B cell (primary cell): Measurements from ENCODE around the gene ZCCHC24. TPM values are rescaled to one million over a fixed set of nuclear protein-coding genes. Genes with fewer than 3 reads are reported as not detected.

Experiments used
- ATAC-seq: fragments of 200-7000 bp; cut with Tn5 transposase; one replicate; pipeline ENCODE4 v1.10.0; 2021; ENCODE audit warnings: low read depth, mild to moderate bottlenecking, moderate number of reproducible peaks, moderate library complexity
- CTCF ChIA-PET: fragments of 350-600 bp; sonication (Branson Sonifier 250); formaldehyde crosslinking; loops from one replicate; lab custom pipeline; 2021; ENCODE audit warnings: antibody characterized with exemption, inconsistent platforms; lab: Charles Lee
- POLR2A ChIA-PET: fragments of 350-600 bp; sonication (Branson Sonifier 250); formaldehyde crosslinking; loops from one replicate; lab custom pipeline; 2021; ENCODE audit warnings: antibody characterized with exemption; lab: Charles Lee
- DNase-seq: peaks from one replicate; pipeline ENCODE4 v3.0.0; 2013
- H2AFZ ChIP-seq: 2 replicates; pipeline ENCODE4 v1.6.1; 2012; ENCODE audit warnings: mild to moderate bottlenecking, low read depth, low read length; ENCODE audit not compliant: insufficient read depth, poor library complexity, severe bottlenecking
- H3K27ac ChIP-seq, 2 donors: 1 replicate in 1 of 2; 2 replicates in 1 of 2; pipeline ENCODE4 v1.5.1; 2012 to 2013; ENCODE audit warnings: low read length in 2 of 2, mild to moderate bottlenecking in 2 of 2, moderate library complexity in 1 of 2
- H3K27me3 ChIP-seq, 4 experiments: fragments of 200-600 bp in 1 of 4; sonication (generic) in 1 of 4; replicated peaks in 1 of 4; 1 replicate in 2 of 4; 2 replicates in 2 of 4; pipeline versions ENCODE4 v1.6.1 to v1.7.0; 2013 to 2016; ENCODE audit warnings: low read length in 3 of 4, mild to moderate bottlenecking in 2 of 4, mixed read lengths in 1 of 4, moderate library complexity in 1 of 4; ENCODE audit not compliant: insufficient read depth in 4 of 4, control insufficient read depth in 3 of 4; ENCODE audit errors: control extremely low read depth in 1 of 4
- H3K36me3 ChIP-seq, 2 experiments: replicated peaks in 1 of 2; 1 replicate in 1 of 2; 2 replicates in 1 of 2; pipeline versions ENCODE4 v1.6.1 to v1.7.1; 2013; ENCODE audit warnings: low read length in 1 of 2; ENCODE audit not compliant: insufficient read depth in 2 of 2, control insufficient read depth in 1 of 2; ENCODE audit errors: control extremely low read depth in 1 of 2, extremely low read depth in 1 of 2
- H3K4me1 ChIP-seq, 2 donors: fragments of 200-600 bp in 1 of 2; sonication (generic) in 1 of 2; 1 replicate in 1 of 2; 2 replicates in 1 of 2; pipeline versions ENCODE4 v1.5.1 to v1.6.1; 2013 to 2017; ENCODE audit warnings: low read length in 2 of 2; ENCODE audit not compliant: control insufficient read depth in 2 of 2, insufficient read depth in 2 of 2
- H3K4me2 ChIP-seq: replicated peaks from 2 replicates; pipeline ENCODE3; 2012; ENCODE audit warnings: mild to moderate bottlenecking, low read depth, low read length; ENCODE audit not compliant: poor library complexity, severe bottlenecking
- H3K4me3 ChIP-seq, 5 experiments: fragments of 200-600 bp in 1 of 5; sonication (generic) in 1 of 5; 1 replicate in 3 of 5; 2 replicates in 2 of 5; pipeline versions ENCODE4 v1.5.1 to v1.7.0; 2011 to 2016; ENCODE audit warnings: low read length in 4 of 5, mild to moderate bottlenecking in 4 of 5, low read depth in 2 of 5, control low read depth in 1 of 5, moderate library complexity in 1 of 5; ENCODE audit not compliant: insufficient read depth in 1 of 5; ENCODE audit errors: control extremely low read depth in 1 of 5, extremely low read depth in 1 of 5
- H3K79me2 ChIP-seq: fragments of 200-600 bp; sonication (generic); one replicate; pipeline ENCODE4 v1.6.0; 2016; ENCODE audit warnings: low read length; ENCODE audit not compliant: control insufficient read depth, insufficient read depth
- H3K9ac ChIP-seq: fragments of 200-600 bp; sonication (generic); 2 replicates; pipeline ENCODE4 v1.6.1; 2017; ENCODE audit warnings: mild to moderate bottlenecking, low read length, moderate library complexity
- H3K9me3 ChIP-seq, 3 donors: one replicate each; pipeline versions ENCODE4 v1.6.1 to v1.7.1; 2013; ENCODE audit warnings: low read length in 2 of 3; ENCODE audit not compliant: control insufficient read depth in 2 of 3, insufficient read depth in 1 of 3; ENCODE audit errors: control extremely low read depth in 1 of 3
- H4K20me1 ChIP-seq: 2 replicates; pipeline ENCODE4 v1.6.0; 2012; ENCODE audit warnings: mild to moderate bottlenecking, low read length; ENCODE audit not compliant: insufficient read depth, control insufficient read depth, poor library complexity, severe bottlenecking
- H3K27ac Mint-ChIP-seq: one replicate; pipeline ENCODE4 v1.8.0; 2021; ENCODE audit warnings: mixed read lengths
- H3K27me3 Mint-ChIP-seq: one replicate; pipeline ENCODE4 v1.8.0; 2021; ENCODE audit warnings: mixed read lengths
- H3K4me1 Mint-ChIP-seq: one replicate; pipeline ENCODE4 v1.8.0; 2021; ENCODE audit warnings: mixed read lengths
- H3K4me3 Mint-ChIP-seq: one replicate; pipeline ENCODE4 v1.8.0; 2021; ENCODE audit warnings: mixed read lengths
- H3K9me3 Mint-ChIP-seq: one replicate; pipeline ENCODE4 v1.8.0; 2022; ENCODE audit warnings: mixed read lengths; ENCODE audit not compliant: insufficient read depth
- EZH2 ChIP-seq: IDR thresholded peaks from 2 replicates; pipeline ENCODE4 v1.6.1; 2012; ENCODE audit warnings: borderline replicate concordance, low read depth, mild to moderate bottlenecking, moderate library complexity, low read length; ENCODE audit not compliant: insufficient read depth, poor library complexity, severe bottlenecking
- WGBS: methylation state at CpG from one replicate; pipeline ENCODE4 v1.1.5; 2013; ENCODE audit warnings: missing lambda C conversion rate; ENCODE audit not compliant: insufficient coverage; 5-methylcytosine and 5-hydroxymethylcytosine counted together
- intact Hi-C: fragments of 100-400 bp; cut with micrococcal nuclease; formaldehyde crosslinking; loops from one replicate; pipeline ENCODE4 v1.10.0; 2022
- polyA plus RNA-seq: library from polyadenylated mRNA; depleted of rRNA; stranded (reverse); fragments of >200 nt; gene quantifications from 2 replicates; pipeline ENCODE4 v1.2.3, GENCODE V29; 2012
- total RNA-seq, 2 donors: library from RNA; stranded (reverse); fragments of 120-200 nt in 1 of 2; gene quantifications; 1 replicate in 1 of 2; 2 replicates in 1 of 2; pipeline versions ENCODE4 v1.2.3 to v1.2.4, GENCODE V29; 2013 to 2022
- TF ChIP-seq, protein P1 (sequence below): fragments of 200-600 bp; IDR thresholded peaks from one replicate; pipeline ENCODE4 v1.8.0; 2022; ENCODE audit warnings: antibody characterized with exemption, mild to moderate bottlenecking

The ZCCHC24 gene
- total and polyA plus RNA-seq, 2 donors (not counting 1 experiment from before 2014, with no cell fraction given), result 0.34 to 2.3 TPM

DNA sequence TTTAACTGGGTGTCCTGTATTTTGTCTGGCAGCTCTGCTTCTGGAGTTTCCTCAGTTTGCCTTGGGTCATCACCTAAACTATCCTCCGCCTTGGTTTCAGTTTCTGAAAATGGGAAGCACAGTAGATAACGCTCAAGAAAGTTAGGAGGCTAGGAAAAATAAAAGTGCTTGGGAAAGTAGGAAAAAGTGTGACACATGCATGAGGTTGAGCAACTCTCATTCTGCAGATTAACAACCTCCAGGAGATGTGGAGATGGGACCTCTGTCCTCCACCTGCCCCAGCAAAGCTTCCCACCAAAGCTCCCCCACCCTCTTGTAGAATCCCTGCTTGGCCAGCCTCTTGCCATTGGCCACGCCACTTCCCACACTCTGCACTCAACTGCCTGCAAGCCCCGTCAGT, 13.1 kb upstream of the ZCCHC24 start:
- H3K4me3 Mint-ChIP-seq, result no peak overlapping the region
- ATAC-seq (no peak), DNase-seq (no peak)
- no peak overlapping the region for H3K4me3 ChIP-seq
- ChIA-PET CTCF (no interaction called here), POLR2A (no interaction called here)
- H3K27me3 Mint-ChIP-seq, result peaks cover 12% of the 10 kb centered on the region
- no peaks in the 10 kb centered on the region for H3K9me3 Mint-ChIP-seq
- no peaks in the 10 kb centered on the region for H3K4me1 ChIP-seq
- peaks cover 0 to 8% (median 6%) of the 10 kb centered on the region in 4 experiments for H3K27me3 ChIP-seq
- H3K4me1 Mint-ChIP-seq, result no peaks in the 10 kb centered on the region
- H3K27ac ChIP-seq, result no peak overlapping the region
- TF ChIP-seq, protein P1, sequence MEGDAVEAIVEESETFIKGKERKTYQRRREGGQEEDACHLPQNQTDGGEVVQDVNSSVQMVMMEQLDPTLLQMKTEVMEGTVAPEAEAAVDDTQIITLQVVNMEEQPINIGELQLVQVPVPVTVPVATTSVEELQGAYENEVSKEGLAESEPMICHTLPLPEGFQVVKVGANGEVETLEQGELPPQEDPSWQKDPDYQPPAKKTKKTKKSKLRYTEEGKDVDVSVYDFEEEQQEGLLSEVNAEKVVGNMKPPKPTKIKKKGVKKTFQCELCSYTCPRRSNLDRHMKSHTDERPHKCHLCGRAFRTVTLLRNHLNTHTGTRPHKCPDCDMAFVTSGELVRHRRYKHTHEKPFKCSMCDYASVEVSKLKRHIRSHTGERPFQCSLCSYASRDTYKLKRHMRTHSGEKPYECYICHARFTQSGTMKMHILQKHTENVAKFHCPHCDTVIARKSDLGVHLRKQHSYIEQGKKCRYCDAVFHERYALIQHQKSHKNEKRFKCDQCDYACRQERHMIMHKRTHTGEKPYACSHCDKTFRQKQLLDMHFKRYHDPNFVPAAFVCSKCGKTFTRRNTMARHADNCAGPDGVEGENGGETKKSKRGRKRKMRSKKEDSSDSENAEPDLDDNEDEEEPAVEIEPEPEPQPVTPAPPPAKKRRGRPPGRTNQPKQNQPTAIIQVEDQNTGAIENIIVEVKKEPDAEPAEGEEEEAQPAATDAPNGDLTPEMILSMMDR, result no peak
- no peak for TF ChIP-seq EZH2
- H3K36me3 ChIP-seq, result no peaks in the 10 kb centered on the region
- intact Hi-C loops, result no loop called here
- no peak overlapping the region for H3K4me2 ChIP-seq
- 86% methylated on average over 3 of the region's 4 CpGs for WGBS
- no peak overlapping the region for H3K27ac Mint-ChIP-seq
- no peaks in the 10 kb centered on the region for H3K79me2 ChIP-seq
- H4K20me1 ChIP-seq, result no peaks in the 10 kb centered on the region
- no peak overlapping the region for H3K9ac ChIP-seq
- H3K9me3 ChIP-seq, result no peaks in the 10 kb centered on the region
- H2AFZ ChIP-seq, result no peak overlapping the region

DNA sequence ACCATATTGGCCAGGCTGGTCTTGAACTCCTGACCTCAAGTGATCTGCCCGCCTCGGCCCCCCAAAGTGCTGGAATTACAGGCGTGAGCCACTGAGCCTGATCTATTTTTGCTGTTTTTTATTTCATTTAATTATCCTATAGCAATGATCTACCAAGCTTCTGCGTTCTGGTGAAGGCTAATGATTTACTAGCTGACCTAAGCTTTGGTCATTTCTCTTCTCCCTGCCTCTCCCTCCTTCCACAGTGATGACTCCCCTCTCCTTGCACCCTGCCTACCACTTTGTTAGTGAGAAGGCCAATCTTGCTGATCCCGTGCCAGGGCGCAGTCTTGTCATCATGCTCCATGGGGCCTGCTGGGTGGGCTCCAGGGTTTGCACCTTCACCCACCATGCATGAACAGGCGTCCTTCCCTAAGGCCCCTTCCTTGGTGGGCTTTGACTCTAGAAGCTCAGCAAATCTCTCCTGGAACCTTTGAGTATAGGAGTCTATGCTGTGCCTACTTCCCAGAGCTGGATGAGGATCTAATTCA, 11.9 kb upstream of the ZCCHC24 start:
- Histone ChIP-seq H2AFZ (no peak overlapping the region), H3K9ac (no peak overlapping the region), H3K27ac (no peak overlapping the region), H3K9me3 (no peaks in the 10 kb centered on the region), H3K27me3 (peaks cover 0 to 7% (median 2%) of the 10 kb centered on the region in 4 experiments), H3K4me2 (no peak overlapping the region), H3K79me2 (no peaks in the 10 kb centered on the region), H3K4me3 (no peak overlapping the region), H4K20me1 (no peaks in the 10 kb centered on the region), H3K4me1 (no peaks in the 10 kb centered on the region), H3K36me3 (no peaks in the 10 kb centered on the region)
- WGBS, result 93% methylated on average over 3 of the region's 7 CpGs
- DNase-seq (no peak), ATAC-seq (no peak)
- ChIA-PET CTCF (interaction anchor here (0.9 kb wide), 1 partner anchor 83 kb away, joined by 6 read pairs; no protein-coding TSS in a partner anchor), POLR2A (no interaction called here)
- Mint-ChIP-seq H3K9me3 (no peaks in the 10 kb centered on the region), H3K4me1 (no peaks in the 10 kb centered on the region), H3K27ac (no peak overlapping the region), H3K27me3 (peaks cover 12% of the 10 kb centered on the region), H3K4me3 (no peak overlapping the region)
- no peak for TF ChIP-seq EZH2
- TF ChIP-seq, protein P1, result no peak
- intact Hi-C loops, result no loop called here
